Left lung (tissue), 10 donors: ENCODE measurements around the gene ZNF865. TPM values are rescaled to one million over a fixed set of nuclear protein-coding genes. Genes with fewer than 3 reads are reported as not detected.
"Not testable (repeated sequence)": the region's sequence is repeated elsewhere in the genome, so short reads cannot be mapped to it uniquely, and the experiment has no call there.

ENCODE experiments used
- ATAC-seq: fragments of 200-7000 bp; cut with Tn5 transposase; one replicate; pipeline ENCODE4 v1.9.1; 2020; ENCODE audit warnings: moderate library complexity
- DNase-seq, 4 donors: peaks; one replicate each; pipeline ENCODE4 v3.0.0-alpha.2; 2013 to 2020
- H3K27ac ChIP-seq, 2 donors: fragments of 200-600 bp; sonication (generic) in 1 of 2; one replicate each; pipeline versions ENCODE4 v1.5.0 to v1.8.0; 2020 to 2021
- H3K27me3 ChIP-seq, 2 donors: fragments of 200-600 bp; sonication (generic) in 1 of 2; one replicate each; pipeline versions ENCODE4 v1.5.0 to v1.8.0; 2020 to 2021
- H3K36me3 ChIP-seq, 2 donors: fragments of 200-600 bp; sonication (generic) in 1 of 2; one replicate each; pipeline versions ENCODE4 v1.5.0 to v1.8.0; 2020 to 2021
- H3K4me1 ChIP-seq, 2 donors: fragments of 200-600 bp; one replicate each; pipeline ENCODE4 v1.8.0; 2021
- H3K4me3 ChIP-seq, 2 donors: fragments of 200-600 bp; sonication (generic) in 1 of 2; one replicate each; pipeline versions ENCODE4 v1.5.0 to v1.8.0; 2020 to 2021; ENCODE audit warnings: mild to moderate bottlenecking in 1 of 2
- H3K9me3 ChIP-seq, 2 donors: fragments of 200-600 bp; sonication (generic) in 1 of 2; one replicate each; pipeline versions ENCODE4 v1.5.0 to v1.8.0; 2020 to 2021
- intact Hi-C, 2 donors: fragments of 100-400 bp; cut with DNase I; formaldehyde crosslinking; loops; one replicate each; pipeline versions ENCODE4 v1.11.2 to v1.14.2; 2022
- polyA plus RNA-seq, 6 donors: library from polyadenylated mRNA; unstranded; fragments of 120-200 nt; gene quantifications; one replicate each; pipeline ENCODE4 v1.2.1, GENCODE V29; 2013; ENCODE audit not compliant: insufficient read length in 6 of 6
- total RNA-seq, 2 donors: library from RNA; stranded (reverse); fragmentation: NEBNext Ultra II Directional; extraction: Animal tissue kit (Norgen Biotek cat#: 25700); gene quantifications; one replicate each; pipeline ENCODE4 v1.2.1, GENCODE V29; 2021
- TF ChIP-seq, protein P1 (sequence below), 2 donors: fragments of 200-600 bp; sonication (generic) in 1 of 2; IDR thresholded peaks; one replicate each; pipeline versions ENCODE4 v1.5.0 to v1.8.0; 2021; ENCODE audit warnings: antibody characterized with exemption in 2 of 2
- donor health status: DM: no; HTN: yes; CAD: no.
- donor health status: DM: no; HTN: no; CAD: no.

Gene ZNF865
- total and polyA plus RNA-seq, 8 donors: 5.9 to 16.1 (median 10.0) TPM

DNA sequence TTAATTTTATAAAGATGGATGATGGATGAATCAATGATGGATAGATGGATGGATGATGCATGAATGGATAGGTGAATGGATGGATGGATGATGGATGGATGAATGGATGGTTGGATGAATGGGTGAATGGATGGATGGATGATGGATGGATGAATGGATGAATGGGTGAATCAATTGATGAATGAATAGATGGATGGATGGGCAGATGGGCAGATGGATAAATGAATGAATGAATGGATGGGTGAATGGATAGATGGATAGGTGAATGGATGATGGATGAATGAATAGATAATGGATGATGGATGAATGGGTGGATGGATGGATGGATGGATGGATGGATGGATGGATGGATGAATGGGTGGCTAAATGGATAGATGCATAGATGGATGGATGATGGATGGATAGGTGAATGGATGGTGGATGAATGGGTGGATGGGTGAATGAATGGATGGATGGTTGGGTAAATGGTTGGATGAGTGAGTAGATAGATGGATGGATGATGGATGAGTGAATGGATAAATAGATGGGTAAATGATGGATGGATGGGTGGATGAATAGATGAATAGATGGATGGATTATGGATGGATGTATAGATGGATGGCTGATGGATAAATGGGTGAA lies 37.6 kb upstream of the ZNF865 start:
- Histone ChIP-seq H3K9me3 (no peaks in the 10 kb centered on the region), H3K27ac (no peak overlapping the region), H3K4me3 (no peak overlapping the region), H3K4me1 (no peaks in the 10 kb centered on the region), H3K36me3 (no peaks in the 10 kb centered on the region), H3K27me3 (peaks cover 0 to 27% of the 10 kb centered on the region in 2 donors)
- intact Hi-C loops: no loop called here
- TF ChIP-seq, protein P1, sequence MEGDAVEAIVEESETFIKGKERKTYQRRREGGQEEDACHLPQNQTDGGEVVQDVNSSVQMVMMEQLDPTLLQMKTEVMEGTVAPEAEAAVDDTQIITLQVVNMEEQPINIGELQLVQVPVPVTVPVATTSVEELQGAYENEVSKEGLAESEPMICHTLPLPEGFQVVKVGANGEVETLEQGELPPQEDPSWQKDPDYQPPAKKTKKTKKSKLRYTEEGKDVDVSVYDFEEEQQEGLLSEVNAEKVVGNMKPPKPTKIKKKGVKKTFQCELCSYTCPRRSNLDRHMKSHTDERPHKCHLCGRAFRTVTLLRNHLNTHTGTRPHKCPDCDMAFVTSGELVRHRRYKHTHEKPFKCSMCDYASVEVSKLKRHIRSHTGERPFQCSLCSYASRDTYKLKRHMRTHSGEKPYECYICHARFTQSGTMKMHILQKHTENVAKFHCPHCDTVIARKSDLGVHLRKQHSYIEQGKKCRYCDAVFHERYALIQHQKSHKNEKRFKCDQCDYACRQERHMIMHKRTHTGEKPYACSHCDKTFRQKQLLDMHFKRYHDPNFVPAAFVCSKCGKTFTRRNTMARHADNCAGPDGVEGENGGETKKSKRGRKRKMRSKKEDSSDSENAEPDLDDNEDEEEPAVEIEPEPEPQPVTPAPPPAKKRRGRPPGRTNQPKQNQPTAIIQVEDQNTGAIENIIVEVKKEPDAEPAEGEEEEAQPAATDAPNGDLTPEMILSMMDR (IDR thresholded peaks at IDR 0.05): no peak
- no peak for ATAC-seq
- DNase-seq: no peak

DNA sequence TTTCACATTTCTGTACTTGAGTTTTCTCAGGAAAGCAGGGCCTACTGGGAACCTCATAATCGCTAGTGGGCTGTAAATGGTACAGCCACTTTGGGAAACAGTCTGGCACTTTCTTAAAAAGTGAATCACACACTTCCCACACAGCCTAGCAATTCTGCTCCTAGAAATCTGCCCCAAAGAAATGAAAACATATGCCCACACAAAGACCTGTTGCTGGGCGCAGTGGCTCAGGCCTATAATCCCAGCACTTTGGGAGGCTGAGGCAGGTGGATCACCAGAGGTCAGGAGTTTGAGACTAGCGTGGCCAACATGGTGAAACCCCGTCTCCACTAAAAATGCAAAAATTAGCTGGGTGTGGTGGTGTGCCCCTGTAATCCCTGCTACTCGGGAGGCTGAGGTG lies 36.0 kb upstream of the ZNF865 start:
- ATAC-seq, H3K4me1 ChIP-seq, H3K27ac ChIP-seq, intact Hi-C loops, H3K36me3 ChIP-seq, DNase-seq, H3K4me3 ChIP-seq, H3K9me3 ChIP-seq: not testable (repeated sequence)
- H3K27me3 ChIP-seq: peaks cover 0 to 22% of the 10 kb centered on the region in 2 donors

DNA sequence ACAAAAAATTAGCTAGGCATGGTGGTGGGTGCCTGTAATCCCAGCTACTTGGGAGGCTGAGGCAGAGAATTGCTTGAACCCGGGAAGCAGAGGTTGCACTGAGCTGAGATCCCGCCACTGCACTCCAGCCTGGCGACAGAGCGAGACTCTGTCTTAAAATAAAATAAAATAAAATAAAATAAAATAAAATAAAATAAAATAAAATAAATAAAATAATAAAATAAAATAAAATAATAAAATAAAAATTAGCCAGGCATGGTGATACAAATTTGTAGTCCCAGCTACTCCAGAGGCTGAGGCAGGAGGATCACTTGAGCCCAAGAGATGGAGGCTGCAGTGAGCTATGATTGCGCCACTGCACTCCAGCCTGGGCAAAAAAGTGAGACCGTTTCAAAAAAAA lies 31.5 kb upstream of the ZNF865 start:
- H3K27ac ChIP-seq, ATAC-seq, H3K27me3 ChIP-seq, intact Hi-C loops, H3K9me3 ChIP-seq, H3K4me3 ChIP-seq, DNase-seq, H3K4me1 ChIP-seq: not testable (repeated sequence)
- H3K36me3 ChIP-seq: peaks cover 0 to 23% of the 10 kb centered on the region in 2 donors

DNA sequence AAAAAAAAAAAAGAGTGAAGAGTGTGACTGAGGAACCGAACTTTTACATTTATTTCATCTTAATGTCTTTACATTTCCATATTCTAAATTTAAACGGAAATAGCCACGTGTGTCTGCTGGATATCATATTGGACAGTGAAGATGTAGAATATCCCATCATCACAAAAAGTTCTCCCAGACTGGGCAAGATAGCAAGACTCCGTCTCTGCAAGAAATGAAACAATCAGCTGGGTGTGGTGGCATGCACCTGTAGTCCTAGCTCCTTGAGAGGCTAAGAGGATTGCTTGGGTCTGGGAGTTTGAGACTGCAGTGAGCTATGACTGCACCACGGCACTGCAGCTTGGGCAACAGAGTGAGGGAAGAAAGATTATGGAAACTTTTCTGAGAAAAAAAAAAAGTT lies 28.7 kb upstream of the ZNF865 start:
- TF ChIP-seq, protein P1 (IDR thresholded peaks at IDR 0.05): no peak
- H3K27ac ChIP-seq: no peak overlapping the region
- intact Hi-C loops: no loop called here
- H3K36me3 ChIP-seq: peaks cover 0 to 26% of the 10 kb centered on the region in 2 donors
- DNase-seq: no peak
- peaks cover 5 to 17% of the 10 kb centered on the region in 2 donors for H3K4me1 ChIP-seq
- no peak overlapping the region for H3K4me3 ChIP-seq
- no peaks in the 10 kb centered on the region for H3K9me3 ChIP-seq
- no peak for ATAC-seq
- no peaks in the 10 kb centered on the region for H3K27me3 ChIP-seq

DNA sequence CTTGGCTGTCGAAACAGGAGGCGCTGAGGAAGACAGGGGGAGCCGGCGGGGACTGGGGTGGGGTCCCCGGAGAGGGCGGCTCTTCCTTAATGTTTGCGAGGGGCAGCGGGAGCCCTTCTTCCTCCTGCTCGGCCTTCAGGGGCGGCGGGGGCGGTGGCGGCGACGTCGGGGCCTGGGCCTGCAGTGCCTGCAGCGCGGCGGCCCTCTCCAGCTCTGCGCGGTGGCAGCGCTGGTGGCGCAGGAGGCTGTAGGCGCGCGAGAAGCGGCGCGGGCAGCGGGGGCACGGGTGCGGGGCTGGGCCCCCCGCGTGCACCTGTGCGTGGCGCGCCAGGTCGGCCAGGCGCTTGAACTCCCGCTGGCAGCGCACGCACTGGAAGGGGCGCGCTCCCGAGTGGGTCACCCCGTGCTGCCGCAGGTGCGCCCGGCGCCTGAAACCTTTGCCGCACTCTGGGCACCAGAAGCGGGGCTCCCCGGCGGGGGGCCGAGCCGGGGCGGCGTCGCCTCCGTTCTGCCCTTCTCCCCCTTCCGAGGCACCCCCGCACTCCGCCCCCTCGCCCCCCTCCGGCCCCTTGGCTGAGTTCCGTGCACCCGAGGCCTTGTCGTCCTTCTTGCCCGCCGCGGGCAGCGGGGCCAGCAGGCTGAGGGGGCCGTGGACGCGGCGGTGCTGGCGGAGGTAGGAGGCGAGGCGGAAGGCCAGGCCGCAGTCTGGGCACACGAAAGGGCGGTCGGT lies 27.3 kb upstream of the ZNF865 start:
- Histone ChIP-seq H3K27me3 (no peaks in the 10 kb centered on the region), H3K27ac (no peak overlapping the region), H3K9me3 (no peaks in the 10 kb centered on the region), H3K36me3 (peaks cover 0 to 26% of the 10 kb centered on the region in 2 donors), H3K4me3 (no peak overlapping the region), H3K4me1 (peaks cover 5 to 17% of the 10 kb centered on the region in 2 donors)
- TF ChIP-seq, protein P1 (IDR thresholded peaks at IDR 0.05): no peak
- intact Hi-C loops: no loop called here
- peak in 1 of 4 donors; percentile 69 for DNase-seq
- ATAC-seq: no peak
